ENCODE data around the gene PABPC1L.

PABPC1L gene

GRCh38 chr20:44904377-44904776, 5.5 kb upstream of the PABPC1L start:
- H3K9ac ChIP-seq (ENCODE audit: low read length) = no peak overlapping the region
- no peak overlapping the region for H3K27ac ChIP-seq (ENCODE audit: low read length)
- H3K27me3 ChIP-seq (ENCODE audit: control insufficient read depth, insufficient read depth, low read length) = no peaks in the 10 kb centered on the region
- no peak overlapping the region for H3K4me3 ChIP-seq (ENCODE audit: low read length)
- peaks cover 4% of the 10 kb centered on the region for H3K4me1 ChIP-seq (ENCODE audit: control insufficient read depth, low read depth, low read length)
- H3K36me3 ChIP-seq (ENCODE audit: control insufficient read depth, low read depth, low read length) = peaks cover 73% of the 10 kb centered on the region
- no peaks in the 10 kb centered on the region for H3K9me3 ChIP-seq (ENCODE audit: control insufficient read depth, low read depth, low read length)

- Histone ChIP-seq H3K4me1 (ENCODE audit: control insufficient read depth, low read depth, low read length) (peaks cover 7% of the 10 kb centered on the region), H3K27ac (ENCODE audit: low read length) (no peak overlapping the region), H3K36me3 (ENCODE audit: control insufficient read depth, low read depth, low read length) (peaks cover 57% of the 10 kb centered on the region), H3K9me3 (ENCODE audit: control insufficient read depth, low read depth, low read length) (no peaks in the 10 kb centered on the region), H3K4me3 (ENCODE audit: low read length) (peak overlapping the region; percentile 68), H3K9ac (ENCODE audit: low read length) (peak overlapping the region; percentile 31), H3K27me3 (ENCODE audit: control insufficient read depth, insufficient read depth, low read length) (no peaks in the 10 kb centered on the region)
Observed at GRCh38 chr20:44908987-44909871, 631 bp upstream of the PABPC1L start.

- Histone ChIP-seq H3K9ac (ENCODE audit: low read length) (peak overlapping the region; percentile 53), H3K36me3 (ENCODE audit: control insufficient read depth, low read depth, low read length) (peaks cover 47% of the 10 kb centered on the region), H3K4me1 (ENCODE audit: control insufficient read depth, low read depth, low read length) (peaks cover 7% of the 10 kb centered on the region), H3K4me3 (ENCODE audit: low read length) (peak overlapping the region; percentile 68), H3K27ac (ENCODE audit: low read length) (no peak overlapping the region), H3K9me3 (ENCODE audit: control insufficient read depth, low read depth, low read length) (no peaks in the 10 kb centered on the region), H3K27me3 (ENCODE audit: control insufficient read depth, insufficient read depth, low read length) (no peaks in the 10 kb centered on the region)
Observed at GRCh38 chr20:44910690-44911262, 916 bp downstream of the PABPC1L start.

DNA sequence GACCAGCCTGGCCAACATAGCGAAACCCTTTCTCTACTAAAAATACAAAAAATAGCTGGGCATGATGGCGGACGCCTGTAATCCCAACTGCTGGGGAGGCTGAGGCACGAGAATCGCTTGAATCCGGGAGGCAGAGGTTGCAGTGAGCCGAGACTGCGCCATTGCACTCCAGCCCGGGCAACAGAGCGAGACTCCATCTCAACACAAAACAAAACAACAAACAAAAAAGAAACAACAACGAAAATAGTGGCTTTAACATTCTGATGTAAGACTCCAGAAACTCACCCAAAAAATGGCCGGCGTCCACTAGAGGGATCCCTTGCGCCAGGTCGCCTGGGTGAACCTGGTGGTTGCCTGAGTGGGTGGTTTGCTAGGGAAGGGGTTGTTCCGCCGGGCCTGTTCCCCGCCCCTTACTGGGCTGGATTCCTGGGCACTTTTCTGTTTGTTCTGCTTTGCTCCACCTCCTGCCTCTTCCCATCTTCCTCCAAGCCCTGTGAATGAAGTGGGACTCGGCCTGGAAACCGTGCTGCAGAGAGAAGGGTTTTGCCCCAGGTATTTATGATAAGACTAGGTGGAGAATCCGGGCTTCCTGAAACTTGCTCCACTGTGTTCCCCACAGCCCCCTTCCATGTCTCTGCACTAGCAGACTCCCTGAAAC, 1.5 kb downstream of the PABPC1L start:
- Histone ChIP-seq H3K9me3 (ENCODE audit: control insufficient read depth, low read depth, low read length) (no peaks in the 10 kb centered on the region), H3K27me3 (ENCODE audit: control insufficient read depth, insufficient read depth, low read length) (no peaks in the 10 kb centered on the region), H3K36me3 (ENCODE audit: control insufficient read depth, low read depth, low read length) (peaks cover 40% of the 10 kb centered on the region), H3K9ac (ENCODE audit: low read length) (no peak overlapping the region), H3K4me3 (ENCODE audit: low read length) (peak overlapping the region; percentile 29), H3K27ac (ENCODE audit: low read length) (no peak overlapping the region), H3K4me1 (ENCODE audit: control insufficient read depth, low read depth, low read length) (peaks cover 7% of the 10 kb centered on the region)

- Histone ChIP-seq H3K9ac (ENCODE audit: low read length) (no peak overlapping the region), H3K36me3 (ENCODE audit: control insufficient read depth, low read depth, low read length) (peaks cover 38% of the 10 kb centered on the region), H3K27ac (ENCODE audit: low read length) (no peak overlapping the region), H3K4me1 (ENCODE audit: control insufficient read depth, low read depth, low read length) (peaks cover 7% of the 10 kb centered on the region), H3K9me3 (ENCODE audit: control insufficient read depth, low read depth, low read length) (no peaks in the 10 kb centered on the region), H3K4me3 (ENCODE audit: low read length) (no peak overlapping the region), H3K27me3 (ENCODE audit: control insufficient read depth, insufficient read depth, low read length) (no peaks in the 10 kb centered on the region)
Observed at GRCh38 chr20:44912189-44912588, 2.3 kb downstream of the PABPC1L start.

- H3K36me3 ChIP-seq (ENCODE audit: control insufficient read depth, low read depth, low read length) = peaks cover 36% of the 10 kb centered on the region
- H3K27me3 ChIP-seq (ENCODE audit: control insufficient read depth, insufficient read depth, low read length) = no peaks in the 10 kb centered on the region
- peaks cover 3% of the 10 kb centered on the region for H3K4me1 ChIP-seq (ENCODE audit: control insufficient read depth, low read depth, low read length)
- no peak overlapping the region for H3K4me3 ChIP-seq (ENCODE audit: low read length)
- no peaks in the 10 kb centered on the region for H3K9me3 ChIP-seq (ENCODE audit: control insufficient read depth, low read depth, low read length)
- no peak overlapping the region for H3K9ac ChIP-seq (ENCODE audit: low read length)
- no peak overlapping the region for H3K27ac ChIP-seq (ENCODE audit: low read length)
Observed at GRCh38 chr20:44914924-44915323, 5.1 kb downstream of the PABPC1L start.

- Histone ChIP-seq H3K27me3 (ENCODE audit: control insufficient read depth, insufficient read depth, low read length) (no peaks in the 10 kb centered on the region), H3K9me3 (ENCODE audit: control insufficient read depth, low read depth, low read length) (no peaks in the 10 kb centered on the region), H3K27ac (ENCODE audit: low read length) (no peak overlapping the region), H3K9ac (ENCODE audit: low read length) (no peak overlapping the region), H3K4me3 (ENCODE audit: low read length) (no peak overlapping the region), H3K36me3 (ENCODE audit: control insufficient read depth, low read depth, low read length) (peaks cover 40% of the 10 kb centered on the region), H3K4me1 (ENCODE audit: control insufficient read depth, low read depth, low read length) (peaks cover 3% of the 10 kb centered on the region)
Observed at GRCh38 chr20:44916586-44916985, 6.7 kb downstream of the PABPC1L start.

GRCh38 chr20:44917399-44917798, 7.5 kb downstream of the PABPC1L start:
- Histone ChIP-seq H3K9ac (ENCODE audit: low read length) (no peak overlapping the region), H3K4me1 (ENCODE audit: control insufficient read depth, low read depth, low read length) (no peaks in the 10 kb centered on the region), H3K36me3 (ENCODE audit: control insufficient read depth, low read depth, low read length) (peaks cover 44% of the 10 kb centered on the region), H3K27ac (ENCODE audit: low read length) (no peak overlapping the region), H3K4me3 (ENCODE audit: low read length) (no peak overlapping the region), H3K9me3 (ENCODE audit: control insufficient read depth, low read depth, low read length) (no peaks in the 10 kb centered on the region), H3K27me3 (ENCODE audit: control insufficient read depth, insufficient read depth, low read length) (no peaks in the 10 kb centered on the region)

- peaks cover 42% of the 10 kb centered on the region for H3K36me3 ChIP-seq (ENCODE audit: control insufficient read depth, low read depth, low read length)
- H3K27me3 ChIP-seq (ENCODE audit: control insufficient read depth, insufficient read depth, low read length) = no peaks in the 10 kb centered on the region
- H3K4me3 ChIP-seq (ENCODE audit: low read length) = no peak overlapping the region
- no peak overlapping the region for H3K27ac ChIP-seq (ENCODE audit: low read length)
- no peaks in the 10 kb centered on the region for H3K9me3 ChIP-seq (ENCODE audit: control insufficient read depth, low read depth, low read length)
- no peak overlapping the region for H3K9ac ChIP-seq (ENCODE audit: low read length)
- no peaks in the 10 kb centered on the region for H3K4me1 ChIP-seq (ENCODE audit: control insufficient read depth, low read depth, low read length)
Observed at GRCh38 chr20:44918342-44918741, 8.5 kb downstream of the PABPC1L start.

GRCh38 chr20:44918761-44919160, 8.9 kb downstream of the PABPC1L start:
- Histone ChIP-seq H3K9ac (ENCODE audit: low read length) (no peak overlapping the region), H3K27me3 (ENCODE audit: control insufficient read depth, insufficient read depth, low read length) (no peaks in the 10 kb centered on the region), H3K4me1 (ENCODE audit: control insufficient read depth, low read depth, low read length) (no peaks in the 10 kb centered on the region), H3K36me3 (ENCODE audit: control insufficient read depth, low read depth, low read length) (peaks cover 38% of the 10 kb centered on the region), H3K9me3 (ENCODE audit: control insufficient read depth, low read depth, low read length) (no peaks in the 10 kb centered on the region), H3K27ac (ENCODE audit: low read length) (no peak overlapping the region), H3K4me3 (ENCODE audit: low read length) (no peak overlapping the region)

GRCh38 chr20:44921447-44921846, 11.6 kb downstream of the PABPC1L start:
- Histone ChIP-seq H3K27me3 (ENCODE audit: control insufficient read depth, insufficient read depth, low read length) (no peaks in the 10 kb centered on the region), H3K4me3 (ENCODE audit: low read length) (no peak overlapping the region), H3K4me1 (ENCODE audit: control insufficient read depth, low read depth, low read length) (no peaks in the 10 kb centered on the region), H3K9me3 (ENCODE audit: control insufficient read depth, low read depth, low read length) (no peaks in the 10 kb centered on the region), H3K36me3 (ENCODE audit: control insufficient read depth, low read depth, low read length) (peaks cover 31% of the 10 kb centered on the region), H3K9ac (ENCODE audit: low read length) (no peak overlapping the region), H3K27ac (ENCODE audit: low read length) (no peak overlapping the region)
